ENCODE results near the gene POPDC3.
A peak's percentile ranks its signal among the peaks of the same experiment; 100 is the strongest.

POPDC3 gene

DNA sequence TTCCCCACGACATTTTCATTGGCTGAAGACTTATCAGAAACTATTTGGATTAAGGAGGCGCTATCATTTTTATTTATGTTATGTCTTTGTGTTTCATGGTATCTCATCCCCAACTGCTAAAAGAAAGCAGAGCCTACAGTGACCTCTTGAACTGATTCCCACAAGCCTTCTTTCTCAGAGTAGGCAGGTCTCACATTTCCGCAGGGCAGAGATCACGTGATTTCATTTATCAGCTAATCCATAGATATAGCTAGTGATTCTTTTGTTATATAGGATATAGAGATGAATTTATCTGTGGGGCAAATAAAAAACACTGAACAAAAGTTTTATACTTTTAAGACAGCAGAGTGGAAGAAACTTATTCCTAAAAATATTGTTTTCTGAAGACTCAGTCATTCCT lies 25.0 kb upstream of the POPDC3 start:
- TF ChIP-seq ZFP3 (CRISPR knock-in tag; IDR thresholded peaks at IDR 0.05) (no peak), RARB (CRISPR knock-in tag; IDR thresholded peaks at IDR 0.05) (no peak), ZNF70 (CRISPR knock-in tag; IDR thresholded peaks at IDR 0.05) (no peak), ZNF8 (CRISPR knock-in tag; IDR thresholded peaks at IDR 0.05) (no peak), GLIS3 (CRISPR knock-in tag; IDR thresholded peaks at IDR 0.05) (no peak), SNAI2 (CRISPR knock-in tag; IDR thresholded peaks at IDR 0.05) (no peak), ESRRG (CRISPR knock-in tag; IDR thresholded peaks at IDR 0.05) (no peak), ZFP30 (CRISPR knock-in tag; IDR thresholded peaks at IDR 0.05) (no peak), ZC3H10 (CRISPR knock-in tag; IDR thresholded peaks at IDR 0.05) (no peak), ISL1 (CRISPR knock-in tag; IDR thresholded peaks at IDR 0.05) (no peak), BACH2 (CRISPR knock-in tag; IDR thresholded peaks at IDR 0.05; ENCODE audit: borderline replicate concordance) (no peak), PPARA (CRISPR knock-in tag; IDR thresholded peaks at IDR 0.05; ENCODE audit: borderline replicate concordance) (no peak)
- TF ChIP-seq, protein P1, sequence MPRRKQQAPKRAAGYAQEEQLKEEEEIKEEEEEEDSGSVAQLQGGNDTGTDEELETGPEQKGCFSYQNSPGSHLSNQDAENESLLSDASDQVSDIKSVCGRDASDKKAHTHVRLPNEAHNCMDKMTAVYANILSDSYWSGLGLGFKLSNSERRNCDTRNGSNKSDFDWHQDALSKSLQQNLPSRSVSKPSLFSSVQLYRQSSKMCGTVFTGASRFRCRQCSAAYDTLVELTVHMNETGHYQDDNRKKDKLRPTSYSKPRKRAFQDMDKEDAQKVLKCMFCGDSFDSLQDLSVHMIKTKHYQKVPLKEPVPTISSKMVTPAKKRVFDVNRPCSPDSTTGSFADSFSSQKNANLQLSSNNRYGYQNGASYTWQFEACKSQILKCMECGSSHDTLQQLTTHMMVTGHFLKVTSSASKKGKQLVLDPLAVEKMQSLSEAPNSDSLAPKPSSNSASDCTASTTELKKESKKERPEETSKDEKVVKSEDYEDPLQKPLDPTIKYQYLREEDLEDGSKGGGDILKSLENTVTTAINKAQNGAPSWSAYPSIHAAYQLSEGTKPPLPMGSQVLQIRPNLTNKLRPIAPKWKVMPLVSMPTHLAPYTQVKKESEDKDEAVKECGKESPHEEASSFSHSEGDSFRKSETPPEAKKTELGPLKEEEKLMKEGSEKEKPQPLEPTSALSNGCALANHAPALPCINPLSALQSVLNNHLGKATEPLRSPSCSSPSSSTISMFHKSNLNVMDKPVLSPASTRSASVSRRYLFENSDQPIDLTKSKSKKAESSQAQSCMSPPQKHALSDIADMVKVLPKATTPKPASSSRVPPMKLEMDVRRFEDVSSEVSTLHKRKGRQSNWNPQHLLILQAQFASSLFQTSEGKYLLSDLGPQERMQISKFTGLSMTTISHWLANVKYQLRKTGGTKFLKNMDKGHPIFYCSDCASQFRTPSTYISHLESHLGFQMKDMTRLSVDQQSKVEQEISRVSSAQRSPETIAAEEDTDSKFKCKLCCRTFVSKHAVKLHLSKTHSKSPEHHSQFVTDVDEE (CRISPR knock-in tag; IDR thresholded peaks at IDR 0.05): no peak
- TF ChIP-seq, protein P2, sequence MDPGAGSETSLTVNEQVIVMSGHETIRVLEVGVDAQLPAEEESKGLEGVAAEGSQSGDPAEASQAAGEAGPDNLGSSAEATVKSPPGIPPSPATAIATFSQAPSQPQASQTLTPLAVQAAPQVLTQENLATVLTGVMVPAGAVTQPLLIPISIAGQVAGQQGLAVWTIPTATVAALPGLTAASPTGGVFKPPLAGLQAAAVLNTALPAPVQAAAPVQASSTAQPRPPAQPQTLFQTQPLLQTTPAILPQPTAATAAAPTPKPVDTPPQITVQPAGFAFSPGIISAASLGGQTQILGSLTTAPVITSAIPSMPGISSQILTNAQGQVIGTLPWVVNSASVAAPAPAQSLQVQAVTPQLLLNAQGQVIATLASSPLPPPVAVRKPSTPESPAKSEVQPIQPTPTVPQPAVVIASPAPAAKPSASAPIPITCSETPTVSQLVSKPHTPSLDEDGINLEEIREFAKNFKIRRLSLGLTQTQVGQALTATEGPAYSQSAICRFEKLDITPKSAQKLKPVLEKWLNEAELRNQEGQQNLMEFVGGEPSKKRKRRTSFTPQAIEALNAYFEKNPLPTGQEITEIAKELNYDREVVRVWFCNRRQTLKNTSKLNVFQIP (CRISPR knock-in tag; IDR thresholded peaks at IDR 0.05; ENCODE audit: borderline replicate concordance, low read depth): no peak
- ATAC-seq: peak; percentile 22; the same call in 2 of the 3 replicates

DNA sequence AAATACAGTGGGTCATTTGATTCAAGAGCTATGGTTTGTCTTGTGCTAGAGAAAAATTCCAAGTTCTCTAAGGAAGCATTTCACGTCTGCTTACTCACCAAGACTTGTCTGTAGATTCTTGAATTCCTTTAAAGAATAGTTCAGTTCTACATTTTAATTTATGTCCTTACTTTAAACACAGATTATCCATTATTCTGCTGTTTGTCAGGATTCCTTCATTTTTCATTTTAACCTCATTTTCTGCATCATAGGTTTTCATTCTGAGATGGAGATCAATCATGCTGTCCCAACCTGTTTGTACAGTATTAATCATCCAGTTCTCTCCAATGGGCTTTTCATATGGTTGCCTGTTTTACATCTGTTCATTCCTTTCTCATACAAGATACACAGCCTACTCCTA lies 24.5 kb upstream of the POPDC3 start:
- peak; percentile 80 for ATAC-seq
- TF ChIP-seq, protein P3, sequence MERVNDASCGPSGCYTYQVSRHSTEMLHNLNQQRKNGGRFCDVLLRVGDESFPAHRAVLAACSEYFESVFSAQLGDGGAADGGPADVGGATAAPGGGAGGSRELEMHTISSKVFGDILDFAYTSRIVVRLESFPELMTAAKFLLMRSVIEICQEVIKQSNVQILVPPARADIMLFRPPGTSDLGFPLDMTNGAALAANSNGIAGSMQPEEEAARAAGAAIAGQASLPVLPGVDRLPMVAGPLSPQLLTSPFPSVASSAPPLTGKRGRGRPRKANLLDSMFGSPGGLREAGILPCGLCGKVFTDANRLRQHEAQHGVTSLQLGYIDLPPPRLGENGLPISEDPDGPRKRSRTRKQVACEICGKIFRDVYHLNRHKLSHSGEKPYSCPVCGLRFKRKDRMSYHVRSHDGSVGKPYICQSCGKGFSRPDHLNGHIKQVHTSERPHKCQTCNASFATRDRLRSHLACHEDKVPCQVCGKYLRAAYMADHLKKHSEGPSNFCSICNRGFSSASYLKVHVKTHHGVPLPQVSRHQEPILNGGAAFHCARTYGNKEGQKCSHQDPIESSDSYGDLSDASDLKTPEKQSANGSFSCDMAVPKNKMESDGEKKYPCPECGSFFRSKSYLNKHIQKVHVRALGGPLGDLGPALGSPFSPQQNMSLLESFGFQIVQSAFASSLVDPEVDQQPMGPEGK (CRISPR knock-in tag; IDR thresholded peaks at IDR 0.05; ENCODE audit: borderline replicate concordance): 0 out of 2 replicates have a peak, but pooled peaks have one; percentile 41
- TF ChIP-seq ZNF565 (CRISPR knock-in tag; conservative IDR thresholded peaks at IDR 0.05; ENCODE audit: low read depth) (no peak), TCF4 (CRISPR knock-in tag; IDR thresholded peaks at IDR 0.05; ENCODE audit: borderline replicate concordance) (no peak), BACH2 (CRISPR knock-in tag; IDR thresholded peaks at IDR 0.05; ENCODE audit: borderline replicate concordance) (no peak), ISL1 (CRISPR knock-in tag; IDR thresholded peaks at IDR 0.05) (peak; percentile 92), TOX (CRISPR knock-in tag; IDR thresholded peaks at IDR 0.05; ENCODE audit: borderline replicate concordance) (peak; percentile 72; the same call in 1 of the 2 replicates), SNAI2 (CRISPR knock-in tag; IDR thresholded peaks at IDR 0.05) (no peak)
- TF ChIP-seq, protein P2 (CRISPR knock-in tag; IDR thresholded peaks at IDR 0.05; ENCODE audit: borderline replicate concordance, low read depth): 0 out of 2 replicates have a peak, but pooled peaks have one; percentile 29
- TF ChIP-seq, protein P4, sequence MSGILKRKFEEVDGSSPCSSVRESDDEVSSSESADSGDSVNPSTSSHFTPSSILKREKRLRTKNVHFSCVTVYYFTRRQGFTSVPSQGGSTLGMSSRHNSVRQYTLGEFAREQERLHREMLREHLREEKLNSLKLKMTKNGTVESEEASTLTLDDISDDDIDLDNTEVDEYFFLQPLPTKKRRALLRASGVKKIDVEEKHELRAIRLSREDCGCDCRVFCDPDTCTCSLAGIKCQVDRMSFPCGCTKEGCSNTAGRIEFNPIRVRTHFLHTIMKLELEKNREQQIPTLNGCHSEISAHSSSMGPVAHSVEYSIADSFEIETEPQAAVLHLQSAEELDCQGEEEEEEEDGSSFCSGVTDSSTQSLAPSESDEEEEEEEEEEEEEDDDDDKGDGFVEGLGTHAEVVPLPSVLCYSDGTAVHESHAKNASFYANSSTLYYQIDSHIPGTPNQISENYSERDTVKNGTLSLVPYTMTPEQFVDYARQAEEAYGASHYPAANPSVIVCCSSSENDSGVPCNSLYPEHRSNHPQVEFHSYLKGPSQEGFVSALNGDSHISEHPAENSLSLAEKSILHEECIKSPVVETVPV (CRISPR knock-in tag; IDR thresholded peaks at IDR 0.05): no peak

DNA sequence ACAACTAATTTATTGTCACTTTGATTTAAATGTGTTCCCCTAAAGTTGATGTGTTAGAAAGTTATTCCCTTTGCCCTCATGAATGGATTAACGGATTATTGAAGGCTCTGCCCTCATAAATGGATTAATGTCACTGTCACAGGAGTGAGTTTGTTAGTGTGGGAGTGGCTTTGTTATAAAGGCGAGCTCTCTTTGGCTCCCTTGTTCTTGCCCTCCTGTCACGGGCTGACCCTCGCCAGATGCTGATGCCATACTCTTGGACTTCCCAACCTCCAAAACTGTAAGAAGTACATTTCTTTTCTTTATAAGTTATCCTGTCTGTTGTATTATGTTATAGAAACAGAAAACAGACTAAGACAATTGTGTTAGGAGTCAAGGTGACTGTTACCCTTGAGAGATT lies 22.7 kb upstream of the POPDC3 start:
- ATAC-seq: no peak
- no peak for TF ChIP-seq PPARA (CRISPR knock-in tag; IDR thresholded peaks at IDR 0.05; ENCODE audit: borderline replicate concordance)
- TF ChIP-seq, protein P1 (CRISPR knock-in tag; IDR thresholded peaks at IDR 0.05): no peak
- TF ChIP-seq, protein P4 (CRISPR knock-in tag; IDR thresholded peaks at IDR 0.05): no peak
- TF ChIP-seq GLIS3 (CRISPR knock-in tag; IDR thresholded peaks at IDR 0.05): no peak
- TF ChIP-seq BACH2 (CRISPR knock-in tag; IDR thresholded peaks at IDR 0.05; ENCODE audit: borderline replicate concordance): no peak
- no peak for TF ChIP-seq OSR1 (CRISPR knock-in tag; IDR thresholded peaks at IDR 0.05)
- no peak for TF ChIP-seq SNAI2 (CRISPR knock-in tag; IDR thresholded peaks at IDR 0.05)
- no peak for TF ChIP-seq ARNTL (CRISPR knock-in tag; IDR thresholded peaks at IDR 0.05; ENCODE audit: borderline replicate concordance, low read depth)
- TF ChIP-seq TOX (CRISPR knock-in tag; IDR thresholded peaks at IDR 0.05; ENCODE audit: borderline replicate concordance): no peak
- TF ChIP-seq ESRRG (CRISPR knock-in tag; IDR thresholded peaks at IDR 0.05): no peak
